ENCODE results near the gene NLRP1. TPM values are rescaled to one million over a fixed set of nuclear protein-coding genes. Genes with fewer than 3 reads are reported as not detected.

Gene NLRP1
- total and polyA plus RNA-seq, 2 of the 13 experiments (the other 11 are each of a cell fraction or from before 2014, with no cell fraction given): 3.4 to 3.7 TPM

- TF ChIP-seq CTCF (CRISPR knock-in tag; IDR thresholded peaks at IDR 0.05) (no peak), TOPORS (CRISPR knock-in tag; IDR thresholded peaks at IDR 0.05) (0 out of 2 replicates have a peak, but pooled peaks have one; percentile 43), CCDC6 (CRISPR knock-in tag; IDR thresholded peaks at IDR 0.05) (peak; percentile 44; the same call in 1 of the 2 replicates), MYC (CRISPR knock-in tag; IDR thresholded peaks at IDR 0.05; ENCODE audit: borderline replicate concordance) (peak; percentile 84), SP4 (CRISPR knock-in tag; IDR thresholded peaks at IDR 0.05) (peak; percentile 72; the same call in 1 of the 2 replicates), ADNP (CRISPR knock-in tag; IDR thresholded peaks at IDR 0.05) (no peak), ZNF746 (CRISPR knock-in tag; IDR thresholded peaks at IDR 0.05) (peak; percentile 67; the same call in 1 of the 2 replicates), SOX5 (CRISPR knock-in tag; IDR thresholded peaks at IDR 0.05; ENCODE audit: borderline replicate concordance) (no peak), ZBTB39 (CRISPR knock-in tag; IDR thresholded peaks at IDR 0.05) (0 out of 2 replicates have a peak, but pooled peaks have one; percentile 54), REXO4 (CRISPR knock-in tag; IDR thresholded peaks at IDR 0.05; ENCODE audit: borderline replicate concordance) (peak; percentile 70; the same call in 1 of the 2 replicates), SMC3 (IDR thresholded peaks at IDR 0.05; ENCODE audit: low read length) (no peak), FOSL1 (CRISPR knock-in tag; IDR thresholded peaks at IDR 0.05; ENCODE audit: borderline replicate concordance) (no peak), MTERF4 (CRISPR knock-in tag; IDR thresholded peaks at IDR 0.05) (peak; percentile 89; the same call in 1 of the 2 replicates), ZNF510 (CRISPR knock-in tag; IDR thresholded peaks at IDR 0.05; ENCODE audit: low read depth) (peak; percentile 82; the same call in 1 of the 2 replicates), TMF1 (CRISPR knock-in tag; IDR thresholded peaks at IDR 0.05; ENCODE audit: low read depth) (0 out of 2 replicates have a peak, but pooled peaks have one; percentile 38)
These were observed 97.8 kb downstream of the NLRP1 start, which contains the start of gene MIS12 (continued) for GRCh38 chr17:5486206-5487124.

Measured in HepG2 (cell line).